H1 (cell line): Measurements from ENCODE around the gene CACNA1E. TPM values are rescaled to one million over a fixed set of nuclear protein-coding genes. Genes with fewer than 3 reads are reported as not detected.

ENCODE experiments used
- CTCF ChIA-PET: fragments of 300-600 bp; sonication (Branson Sonifier 250); formaldehyde crosslinking; loops from one replicate; lab custom pipeline; 2021; ENCODE audit not compliant: partially characterized antibody; lab: Charles Lee
- POLR2A ChIA-PET: fragments of 300-600 bp; sonication (Branson Sonifier 250); formaldehyde crosslinking; loops from one replicate; lab custom pipeline; 2021; ENCODE audit warnings: inconsistent platforms; ENCODE audit not compliant: partially characterized antibody; lab: Charles Lee
- DNase-seq, 2 experiments: peaks; one replicate each; pipeline versions ENCODE4 v3.0.0 to v3.0.0-alpha.2; 2010 to 2022; ENCODE audit warnings: low spot score in 2 of 2, low read depth in 1 of 2, mixed read lengths in 1 of 2
- FAIRE-seq: peaks from 2 replicates; lab custom pipeline; 2011; peaks lifted over from hg19 to GRCh38; lab: Jason Lieb, UNC
- H2AFZ ChIP-seq: 2 replicates; pipeline ENCODE4 v1.8.1; 2012; ENCODE audit warnings: low read length, inconsistent platforms
- H2AK5ac ChIP-seq: 2 replicates; pipeline ENCODE4 v1.6.1; 2013; ENCODE audit warnings: low read depth, low read length
- H2BK120ac ChIP-seq: replicated peaks from 2 replicates; pipeline ENCODE3; 2013; ENCODE audit warnings: low read depth, low read length, inconsistent platforms
- H2BK12ac ChIP-seq: 2 replicates; pipeline ENCODE4 v1.6.1; 2013; ENCODE audit warnings: low read depth, low read length
- H2BK15ac ChIP-seq: 2 replicates; pipeline ENCODE4 v1.6.1; 2013; ENCODE audit warnings: low read length
- H2BK20ac ChIP-seq: 2 replicates; pipeline ENCODE4 v1.6.1; 2013; ENCODE audit warnings: low read length
- H2BK5ac ChIP-seq: 2 replicates; pipeline ENCODE4 v1.6.1; 2013; ENCODE audit warnings: low read depth, low read length
- H3K14ac ChIP-seq: 2 replicates; pipeline ENCODE4 v1.6.1; 2013; ENCODE audit warnings: inconsistent platforms; ENCODE audit not compliant: insufficient read length
- H3K18ac ChIP-seq: 2 replicates; pipeline ENCODE4 v1.6.1; 2013; ENCODE audit warnings: low read length; ENCODE audit errors: extremely low read depth
- H3K23ac ChIP-seq: 2 replicates; pipeline ENCODE4 v1.6.1; 2013; ENCODE audit warnings: inconsistent platforms; ENCODE audit not compliant: insufficient read length
- H3K23me2 ChIP-seq: 2 replicates; pipeline ENCODE4 v1.6.1; 2013; ENCODE audit warnings: low read depth, low read length
- H3K27ac ChIP-seq: 2 replicates; pipeline ENCODE4 v1.6.1; 2011; ENCODE audit warnings: low read depth, low read length, inconsistent platforms
- H3K27me3 ChIP-seq, 4 experiments: replicated peaks in 1 of 4; 1 replicate in 1 of 4; 2 replicates in 3 of 4; pipeline versions ENCODE4 v1.6.1 to v1.8.1; 2011 to 2013; ENCODE audit warnings: low read length in 3 of 4, mild to moderate bottlenecking in 3 of 4, inconsistent platforms in 2 of 4, mixed read lengths in 2 of 4, moderate library complexity in 1 of 4; ENCODE audit not compliant: control insufficient read depth in 3 of 4, insufficient read depth in 3 of 4; ENCODE audit errors: extremely low read depth in 1 of 4
- H3K36me3 ChIP-seq, 4 experiments: 2 replicates each; pipeline versions ENCODE4 v1.6.1 to v1.8.1; 2011 to 2013; ENCODE audit warnings: mild to moderate bottlenecking in 4 of 4, low read length in 3 of 4, moderate library complexity in 2 of 4, control low read depth in 1 of 4, inconsistent platforms in 1 of 4; ENCODE audit not compliant: insufficient read depth in 4 of 4, control insufficient read depth in 2 of 4
- H3K4ac ChIP-seq: replicated peaks from 2 replicates; pipeline ENCODE3; 2013; ENCODE audit warnings: low read length, low read depth, mixed read lengths, inconsistent platforms; ENCODE audit not compliant: insufficient read length
- H3K4me1 ChIP-seq, 4 experiments: replicated peaks in 1 of 4; 1 replicate in 1 of 4; 2 replicates in 3 of 4; pipeline versions ENCODE4 v1.6.1 to v1.8.1; 2011 to 2013; ENCODE audit warnings: low read length in 3 of 4, inconsistent platforms in 2 of 4, mixed read lengths in 1 of 4; ENCODE audit not compliant: insufficient read depth in 4 of 4, control insufficient read depth in 3 of 4
- H3K4me2 ChIP-seq, 2 experiments: 2 replicates each; pipeline versions ENCODE4 v1.6.1 to v1.8.1; 2011 to 2013; ENCODE audit warnings: low read depth in 2 of 2, low read length in 2 of 2, control low read depth in 1 of 2, inconsistent platforms in 1 of 2, mild to moderate bottlenecking in 1 of 2; ENCODE audit not compliant: insufficient read depth in 1 of 2
- H3K4me3 ChIP-seq, 4 experiments: fragments of 200-600, 300-600 bp in 1 of 4; sonication (generic), shearing (Covaris generic), sonication (Bioruptor Twin) in 1 of 4; 2 replicates each; pipeline versions ENCODE4 v1.5.1 to v1.8.1; 2011 to 2016; ENCODE audit warnings: low read length in 4 of 4, low read depth in 3 of 4, control low read depth in 2 of 4, inconsistent platforms in 2 of 4, mild to moderate bottlenecking in 2 of 4, mixed read lengths in 1 of 4, moderate library complexity in 1 of 4; ENCODE audit not compliant: insufficient read depth in 2 of 4; ENCODE audit errors: extremely low read depth in 1 of 4
- H3K56ac ChIP-seq: replicated peaks from 2 replicates; pipeline ENCODE3; 2013; ENCODE audit warnings: low read depth, mild to moderate bottlenecking, mixed read lengths, low read length, inconsistent platforms; ENCODE audit not compliant: insufficient read length
- H3K79me1 ChIP-seq: 2 replicates; pipeline ENCODE4 v1.6.1; 2013; ENCODE audit warnings: low read depth, low read length, control low read depth
- H3K79me2 ChIP-seq, 2 experiments: 2 replicates each; pipeline versions ENCODE4 v1.6.1 to v1.8.1; 2012 to 2013; ENCODE audit warnings: low read length in 2 of 2, mild to moderate bottlenecking in 2 of 2, inconsistent platforms in 1 of 2; ENCODE audit not compliant: insufficient read depth in 2 of 2, control insufficient read depth in 1 of 2
- H3K9ac ChIP-seq, 4 experiments: replicated peaks in 1 of 4; 1 replicate in 1 of 4; 2 replicates in 3 of 4; pipeline versions ENCODE4 v1.6.1 to v1.8.1; 2011 to 2013; ENCODE audit warnings: low read depth in 3 of 4, low read length in 3 of 4, control low read depth in 2 of 4, mild to moderate bottlenecking in 2 of 4, moderate library complexity in 2 of 4, inconsistent platforms in 1 of 4; ENCODE audit errors: extremely low read depth in 1 of 4
- H3K9me3 ChIP-seq, 2 experiments: 2 replicates each; pipeline versions ENCODE4 v1.6.1 to v1.8.1; 2012 to 2013; ENCODE audit warnings: mild to moderate bottlenecking in 2 of 2, moderate library complexity in 2 of 2, control low read depth in 1 of 2, inconsistent platforms in 1 of 2, low read depth in 1 of 2, low read length in 1 of 2, mixed read lengths in 1 of 2; ENCODE audit not compliant: insufficient read depth in 2 of 2
- H4K20me1 ChIP-seq, 2 experiments: replicated peaks in 1 of 2; 2 replicates each; pipeline versions ENCODE3 to v1.8.1; 2011 to 2013; ENCODE audit warnings: inconsistent platforms in 2 of 2, low read length in 2 of 2, mild to moderate bottlenecking in 1 of 2; ENCODE audit not compliant: insufficient read depth in 2 of 2, control insufficient read depth in 1 of 2
- H4K5ac ChIP-seq: 2 replicates; pipeline ENCODE4 v1.6.1; 2013; ENCODE audit warnings: low read length, low read depth, mixed read lengths, inconsistent platforms; ENCODE audit not compliant: insufficient read length
- H4K8ac ChIP-seq: 2 replicates; pipeline ENCODE4 v1.8.0; 2013; ENCODE audit warnings: mild to moderate bottlenecking, moderate library complexity, low read length, inconsistent platforms; ENCODE audit not compliant: insufficient read depth; ENCODE audit errors: extremely low read depth
- H4K91ac ChIP-seq: replicated peaks from 2 replicates; pipeline ENCODE3; 2013; ENCODE audit warnings: low read length, mixed read lengths, inconsistent platforms; ENCODE audit not compliant: insufficient read length
- ASH2L ChIP-seq: fragments of 200-600, 300-600 bp; sonication (generic); IDR thresholded peaks from one replicate; pipeline ENCODE4 v1.7.1; 2017; ENCODE audit warnings: low read length
- BCL11A ChIP-seq, 2 experiments: IDR thresholded peaks; one replicate each; pipeline ENCODE4 v1.6.1; 2011; ENCODE audit warnings: low read depth in 2 of 2, low read length in 2 of 2, mild to moderate bottlenecking in 2 of 2
- CTBP2 ChIP-seq: IDR thresholded peaks from 2 replicates; pipeline ENCODE4 v1.7.0; 2011; ENCODE audit warnings: borderline replicate concordance, mild to moderate bottlenecking, moderate library complexity, mixed read lengths, low read length; ENCODE audit not compliant: insufficient read depth, insufficient read length
- TEAD4 ChIP-seq: IDR thresholded peaks from 2 replicates; pipeline ENCODE4 v1.6.1; 2012; ENCODE audit warnings: low read depth, low read length, inconsistent platforms, mixed read lengths
- polyA plus RNA-seq, 7 experiments: library from polyadenylated mRNA; depleted of rRNA in 3 of 7; stranded (reverse) in 5 of 7; unstranded in 2 of 7; fragments of >200 nt in 5 of 7; fragments of 200-250 nt in 2 of 7; gene quantifications; 1 replicate in 5 of 7; 2 replicates in 1 of 7; 4 replicates in 1 of 7; pipeline versions ENCODE4 v1.2.1 to v1.2.3, GENCODE V29; 2011 to 2013; ENCODE audit warnings: missing spikeins in 2 of 7, mixed read lengths in 2 of 7
- total RNA-seq: library from RNA; stranded (reverse); fragmentation: NEBNext Ultra II Directional; extraction: Animal tissue kit (Norgen Biotek cat#: 25700); gene quantifications from 2 replicates; pipeline ENCODE4 v1.2.1, GENCODE V29; 2021

The CACNA1E gene
- total and polyA plus RNA-seq, 2 of the 8 experiments (the other 6 are each of a cell fraction or from before 2014, with no cell fraction given): 0.98 to 1.3 TPM

DNA sequence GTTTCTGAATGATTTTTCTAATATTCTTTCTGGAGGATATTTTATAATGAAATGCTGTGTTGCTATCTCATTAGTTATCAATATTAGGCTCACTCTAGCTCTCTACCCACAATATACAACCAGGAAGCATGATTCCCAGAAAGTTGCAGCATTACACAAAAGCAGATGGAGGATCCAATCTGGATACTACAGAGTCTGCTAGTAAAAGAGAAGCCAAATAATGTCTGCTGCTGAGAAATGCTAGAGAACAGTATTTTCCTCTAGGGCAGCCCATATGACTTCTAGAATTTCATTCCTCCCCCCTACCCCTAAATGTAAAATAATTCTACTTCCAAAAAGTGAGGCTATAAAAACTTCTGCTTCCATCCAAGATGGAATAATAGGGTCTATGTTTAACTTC lies 338.4 kb downstream of the CACNA1E start:
- Histone ChIP-seq H3K4me2 (no peak overlapping the region), H3K23ac (no peak overlapping the region), H2AK5ac (no peak overlapping the region)
- TF ChIP-seq BCL11A (IDR thresholded peaks at IDR 0.05; ENCODE audit: low read depth in 2 of 2, low read length in 2 of 2): no peak
- no peak for TF ChIP-seq TEAD4
- no peak for TF ChIP-seq CTBP2
- no peak for TF ChIP-seq ASH2L
- TF ChIP-seq, all 59 proteins: peak for 0
- H3K4me3 ChIP-seq: no peak overlapping the region
- H3K4ac ChIP-seq: no peak overlapping the region
- no peaks in the 10 kb centered on the region for H3K4me1 ChIP-seq
- H4K20me1 ChIP-seq: no peaks in the 10 kb centered on the region
- no peak overlapping the region for H4K91ac ChIP-seq
- H3K9ac ChIP-seq: no peak overlapping the region
- H3K27ac ChIP-seq: no peak overlapping the region
- FAIRE-seq (no peak), DNase-seq (no peak)
- H2BK15ac ChIP-seq: no peak overlapping the region
- no peak overlapping the region for H3K18ac ChIP-seq
- H3K79me2 ChIP-seq: no peaks in the 10 kb centered on the region
- H3K36me3 ChIP-seq: no peaks in the 10 kb centered on the region
- H2BK20ac ChIP-seq: no peak overlapping the region
- no peaks in the 10 kb centered on the region for H3K23me2 ChIP-seq
- no peaks in the 10 kb centered on the region for H3K79me1 ChIP-seq
- H4K5ac ChIP-seq: no peak overlapping the region
- no peak overlapping the region for H2AFZ ChIP-seq
- no peaks in the 10 kb centered on the region for H3K27me3 ChIP-seq
- H2BK5ac ChIP-seq: no peak overlapping the region
- H3K56ac ChIP-seq: no peak overlapping the region
- H3K9me3 ChIP-seq: 0 out of 4 replicates have a peak, but pooled peaks cover 0 to 2% of the 10 kb centered on the region in 2 experiments
- H3K14ac ChIP-seq: no peak overlapping the region
- no peak overlapping the region for H2BK12ac ChIP-seq
- no peak overlapping the region for H2BK120ac ChIP-seq
- CTCF ChIA-PET: interaction anchor here (0.9 kb wide), 1 partner anchor 51 kb away, joined by 3 read pairs; no protein-coding TSS in a partner anchor
- H4K8ac ChIP-seq: no peak overlapping the region
- POLR2A ChIA-PET: no interaction called here
